Progenitor cell of endocrine pancreas (in vitro differentiated cells): ENCODE data around the gene GPR135. TPM values are rescaled to one million over a fixed set of nuclear protein-coding genes. Genes with fewer than 3 reads are reported as not detected.
A peak's percentile ranks its signal among the peaks of the same experiment; 100 is the strongest.

Source experiments
- DNase-seq: peaks from one replicate; pipeline ENCODE4 v3.0.0; 2021; ENCODE audit warnings: low spot score; ENCODE audit not compliant: unreplicated experiment
- H3K27ac Mint-ChIP-seq: 2 replicates; pipeline ENCODE4 v1.8.0; 2021; ENCODE audit warnings: mild to moderate bottlenecking, moderate library complexity, mixed read lengths
- H3K27me3 Mint-ChIP-seq: 2 replicates; pipeline ENCODE4 v1.8.0; 2021; ENCODE audit warnings: mixed read lengths
- H3K36me3 Mint-ChIP-seq: 2 replicates; pipeline ENCODE4 v1.8.0; 2022; ENCODE audit warnings: mixed read lengths; ENCODE audit not compliant: insufficient read depth
- H3K4me1 Mint-ChIP-seq: 2 replicates; pipeline ENCODE4 v1.8.0; 2021; ENCODE audit warnings: low read depth, mixed read lengths
- H3K4me3 Mint-ChIP-seq: 2 replicates; pipeline ENCODE4 v1.8.0; 2021; ENCODE audit warnings: low read depth, mild to moderate bottlenecking, moderate library complexity, mixed read lengths
- H3K9me3 Mint-ChIP-seq: 2 replicates; pipeline ENCODE4 v1.8.0; 2021; ENCODE audit warnings: low read depth, mixed read lengths
- CTCF ChIP-seq: fragments of 200-600 bp; sonication (generic); IDR thresholded peaks from one replicate; pipeline ENCODE4 v1.5.0; 2021; ENCODE audit warnings: antibody characterized with exemption, mild to moderate bottlenecking; ENCODE audit not compliant: unreplicated experiment
- long read RNA-seq: library from polyadenylated mRNA; unstranded; transcript quantifications from one replicate; pipeline ENCODE4 v2.0.0, GENCODE V29; 2020
- total RNA-seq: library from RNA; stranded (reverse); gene quantifications from 2 replicates; pipeline ENCODE4 v1.2.1, GENCODE V29; 2021

The GPR135 gene
- 3.0 and 3.4 TPM in 2 replicates for total RNA-seq
- long read RNA-seq: 0 reads

GRCh38 chr14:59465316-59466135 is at the start of gene GPR135:
GPR135 (minus strand) TSS chr14:59465380; CDS start chr14:59465226, 154 bp downstream.
- H3K36me3 Mint-ChIP-seq: peaks cover 7% of the 10 kb centered on the region
- H3K27ac Mint-ChIP-seq: peak within 1 kb of the TSS; percentile 75

GRCh38 chr14:59511916-59512575 is 46.9 kb upstream of the GPR135 start:
- Mint-ChIP-seq H3K27me3 (peaks cover 3% of the 10 kb centered on the region), H3K36me3 (peaks cover 3% of the 10 kb centered on the region), H3K9me3 (peaks cover 10% of the 10 kb centered on the region), H3K4me3 (no peak overlapping the region), H3K27ac (no peak overlapping the region), H3K4me1 (peaks cover 3% of the 10 kb centered on the region)
- peak; percentile 66 for TF ChIP-seq CTCF
- peak; percentile 26 for DNase-seq

More at GRCh38 chr14:59465316-59466135, at the start of gene GPR135:
- H3K9me3 Mint-ChIP-seq: no peaks in the 10 kb centered on the region
- H3K27me3 Mint-ChIP-seq: peaks cover 22% of the 10 kb centered on the region
- no peak for DNase-seq
- no peak for TF ChIP-seq CTCF
- peaks cover 4% of the 10 kb centered on the region for H3K4me1 Mint-ChIP-seq
- H3K4me3 Mint-ChIP-seq: peak within 1 kb of the TSS; percentile 78

- Mint-ChIP-seq H3K36me3 (peaks cover 3% of the 10 kb centered on the region), H3K4me1 (peaks cover 3% of the 10 kb centered on the region)
Observed at GRCh38 chr14:59510966-59511365, 45.8 kb upstream of the GPR135 start.

GRCh38 chr14:59510001-59510400 is 44.8 kb upstream of the GPR135 start:
- Mint-ChIP-seq H3K9me3 (peaks cover 10% of the 10 kb centered on the region), H3K27me3 (peaks cover 3% of the 10 kb centered on the region), H3K4me1 (peaks cover 3% of the 10 kb centered on the region), H3K36me3 (peaks cover 3% of the 10 kb centered on the region), H3K27ac (no peak overlapping the region), H3K4me3 (no peak overlapping the region)
- DNase-seq: no peak
- no peak for TF ChIP-seq CTCF

More at GRCh38 chr14:59510966-59511365, 45.8 kb upstream of the GPR135 start:
- peaks cover 10% of the 10 kb centered on the region for H3K9me3 Mint-ChIP-seq
- no peak overlapping the region for H3K4me3 Mint-ChIP-seq
- peaks cover 3% of the 10 kb centered on the region for H3K27me3 Mint-ChIP-seq
- no peak for DNase-seq
- TF ChIP-seq CTCF: no peak
- H3K27ac Mint-ChIP-seq: no peak overlapping the region

- Mint-ChIP-seq H3K27ac (no peak overlapping the region), H3K27me3 (peaks cover 3% of the 10 kb centered on the region)
- no peak for TF ChIP-seq CTCF
Observed at GRCh38 chr14:59509101-59509500, 43.9 kb upstream of the GPR135 start.

More at GRCh38 chr14:59509101-59509500, 43.9 kb upstream of the GPR135 start:
- H3K9me3 Mint-ChIP-seq: peaks cover 4% of the 10 kb centered on the region
- H3K36me3 Mint-ChIP-seq: peaks cover 4% of the 10 kb centered on the region
- no peak for DNase-seq
- H3K4me3 Mint-ChIP-seq: no peak overlapping the region
- peaks cover 3% of the 10 kb centered on the region for H3K4me1 Mint-ChIP-seq
